ENCODE measurements around the gene PRKAB1. TPM values are rescaled to one million over a fixed set of nuclear protein-coding genes. Genes with fewer than 3 reads are reported as not detected.

Gene PRKAB1
- total and polyA plus RNA-seq, 9 of the 15 experiments (the other 6 are each of a cell fraction or from before 2014, with no cell fraction given) = 32.6 to 94.2 (median 63.8) TPM

DNA sequence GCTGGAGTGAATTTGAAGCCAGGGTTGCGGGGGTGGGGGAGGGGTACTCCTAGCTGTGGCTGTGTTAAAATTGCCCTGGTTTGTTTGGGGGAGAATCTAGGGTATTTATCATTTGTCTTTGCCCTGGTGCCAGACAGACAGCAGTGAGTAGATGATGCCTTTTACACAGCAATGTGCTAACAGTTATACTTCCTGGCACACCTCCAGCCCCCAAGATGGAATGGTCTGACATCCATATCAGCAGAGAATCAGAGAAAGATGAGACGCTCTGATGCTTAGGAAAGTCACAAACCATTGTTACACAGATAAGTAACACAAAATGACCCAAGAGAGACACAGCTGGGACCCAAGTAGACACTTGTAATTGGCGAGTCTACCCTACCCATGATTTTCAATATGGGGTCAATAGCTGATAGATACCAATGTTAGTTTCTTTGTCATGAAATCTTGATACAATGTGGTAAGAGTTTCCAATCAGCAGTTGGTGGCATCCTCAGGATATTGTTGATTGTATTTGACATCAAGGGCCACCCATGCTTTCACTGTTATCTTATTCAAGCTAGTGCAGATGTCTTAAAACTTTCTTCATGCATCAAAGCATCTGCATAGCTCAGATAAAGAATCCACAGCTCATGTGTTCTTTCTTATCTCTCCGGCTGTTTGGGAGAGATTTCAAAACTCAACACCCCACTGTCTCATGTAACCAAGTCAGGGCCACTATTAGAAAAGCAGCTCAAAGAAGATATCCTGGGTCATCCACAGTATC, 2.6 kb upstream of the PRKAB1 start (continued):
- TF ChIP-seq, protein P1, sequence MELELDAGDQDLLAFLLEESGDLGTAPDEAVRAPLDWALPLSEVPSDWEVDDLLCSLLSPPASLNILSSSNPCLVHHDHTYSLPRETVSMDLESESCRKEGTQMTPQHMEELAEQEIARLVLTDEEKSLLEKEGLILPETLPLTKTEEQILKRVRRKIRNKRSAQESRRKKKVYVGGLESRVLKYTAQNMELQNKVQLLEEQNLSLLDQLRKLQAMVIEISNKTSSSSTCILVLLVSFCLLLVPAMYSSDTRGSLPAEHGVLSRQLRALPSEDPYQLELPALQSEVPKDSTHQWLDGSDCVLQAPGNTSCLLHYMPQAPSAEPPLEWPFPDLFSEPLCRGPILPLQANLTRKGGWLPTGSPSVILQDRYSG (tag; conservative IDR thresholded peaks at IDR 0.05; ENCODE audit: low read depth) = peak; percentile 92
- TF ChIP-seq, protein P2, sequence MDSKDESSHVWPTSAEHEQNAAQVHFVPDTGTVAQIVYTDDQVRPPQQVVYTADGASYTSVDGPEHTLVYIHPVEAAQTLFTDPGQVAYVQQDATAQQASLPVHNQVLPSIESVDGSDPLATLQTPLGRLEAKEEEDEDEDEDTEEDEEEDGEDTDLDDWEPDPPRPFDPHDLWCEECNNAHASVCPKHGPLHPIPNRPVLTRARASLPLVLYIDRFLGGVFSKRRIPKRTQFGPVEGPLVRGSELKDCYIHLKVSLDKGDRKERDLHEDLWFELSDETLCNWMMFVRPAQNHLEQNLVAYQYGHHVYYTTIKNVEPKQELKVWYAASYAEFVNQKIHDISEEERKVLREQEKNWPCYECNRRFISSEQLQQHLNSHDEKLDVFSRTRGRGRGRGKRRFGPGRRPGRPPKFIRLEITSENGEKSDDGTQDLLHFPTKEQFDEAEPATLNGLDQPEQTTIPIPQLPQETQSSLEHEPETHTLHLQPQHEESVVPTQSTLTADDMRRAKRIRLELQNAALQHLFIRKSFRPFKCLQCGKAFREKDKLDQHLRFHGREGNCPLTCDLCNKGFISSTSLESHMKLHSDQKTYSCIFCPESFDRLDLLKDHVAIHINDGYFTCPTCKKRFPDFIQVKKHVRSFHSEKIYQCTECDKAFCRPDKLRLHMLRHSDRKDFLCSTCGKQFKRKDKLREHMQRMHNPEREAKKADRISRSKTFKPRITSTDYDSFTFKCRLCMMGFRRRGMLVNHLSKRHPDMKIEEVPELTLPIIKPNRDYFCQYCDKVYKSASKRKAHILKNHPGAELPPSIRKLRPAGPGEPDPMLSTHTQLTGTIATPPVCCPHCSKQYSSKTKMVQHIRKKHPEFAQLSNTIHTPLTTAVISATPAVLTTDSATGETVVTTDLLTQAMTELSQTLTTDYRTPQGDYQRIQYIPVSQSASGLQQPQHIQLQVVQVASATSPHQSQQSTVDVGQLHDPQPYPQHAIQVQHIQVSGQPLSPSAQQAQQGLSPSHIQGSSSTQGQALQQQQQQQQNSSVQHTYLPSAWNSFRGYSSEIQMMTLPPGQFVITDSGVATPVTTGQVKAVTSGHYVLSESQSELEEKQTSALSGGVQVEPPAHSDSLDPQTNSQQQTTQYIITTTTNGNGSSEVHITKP (IDR thresholded peaks at IDR 0.05; ENCODE audit: partially characterized antibody) = peak; percentile 94
- TF ChIP-seq ZNF551 (CRISPR knock-in tag; IDR thresholded peaks at IDR 0.05) = no peak
- peak; percentile 100 for TF ChIP-seq SMARCE1 (IDR thresholded peaks at IDR 0.05)
- TF ChIP-seq ZNF354B (CRISPR knock-in tag; IDR thresholded peaks at IDR 0.05) = peak; percentile 84
- TF ChIP-seq MECOM (CRISPR knock-in tag; IDR thresholded peaks at IDR 0.05) = peak; percentile 71
- peak; percentile 100 for TF ChIP-seq PML (IDR thresholded peaks at IDR 0.05; ENCODE audit: low read length)
- peak; percentile 98 for TF ChIP-seq HDAC3 (IDR thresholded peaks at IDR 0.05; ENCODE audit: borderline replicate concordance, partially characterized antibody)
- TF ChIP-seq EZH2 (IDR thresholded peaks at IDR 0.05; ENCODE audit: borderline replicate concordance, low read depth, low read length) = peak; percentile 87; the same call in 1 of the 2 replicates
- TF ChIP-seq, protein P3, sequence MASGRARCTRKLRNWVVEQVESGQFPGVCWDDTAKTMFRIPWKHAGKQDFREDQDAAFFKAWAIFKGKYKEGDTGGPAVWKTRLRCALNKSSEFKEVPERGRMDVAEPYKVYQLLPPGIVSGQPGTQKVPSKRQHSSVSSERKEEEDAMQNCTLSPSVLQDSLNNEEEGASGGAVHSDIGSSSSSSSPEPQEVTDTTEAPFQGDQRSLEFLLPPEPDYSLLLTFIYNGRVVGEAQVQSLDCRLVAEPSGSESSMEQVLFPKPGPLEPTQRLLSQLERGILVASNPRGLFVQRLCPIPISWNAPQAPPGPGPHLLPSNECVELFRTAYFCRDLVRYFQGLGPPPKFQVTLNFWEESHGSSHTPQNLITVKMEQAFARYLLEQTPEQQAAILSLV (tag; IDR thresholded peaks at IDR 0.05) = peak; percentile 78; the same call in 1 of the 2 replicates
- TF ChIP-seq ZNF134 (CRISPR knock-in tag; conservative IDR thresholded peaks at IDR 0.05) = peak; percentile 68; the same call in 1 of the 2 replicates
- TF ChIP-seq, protein P4, sequence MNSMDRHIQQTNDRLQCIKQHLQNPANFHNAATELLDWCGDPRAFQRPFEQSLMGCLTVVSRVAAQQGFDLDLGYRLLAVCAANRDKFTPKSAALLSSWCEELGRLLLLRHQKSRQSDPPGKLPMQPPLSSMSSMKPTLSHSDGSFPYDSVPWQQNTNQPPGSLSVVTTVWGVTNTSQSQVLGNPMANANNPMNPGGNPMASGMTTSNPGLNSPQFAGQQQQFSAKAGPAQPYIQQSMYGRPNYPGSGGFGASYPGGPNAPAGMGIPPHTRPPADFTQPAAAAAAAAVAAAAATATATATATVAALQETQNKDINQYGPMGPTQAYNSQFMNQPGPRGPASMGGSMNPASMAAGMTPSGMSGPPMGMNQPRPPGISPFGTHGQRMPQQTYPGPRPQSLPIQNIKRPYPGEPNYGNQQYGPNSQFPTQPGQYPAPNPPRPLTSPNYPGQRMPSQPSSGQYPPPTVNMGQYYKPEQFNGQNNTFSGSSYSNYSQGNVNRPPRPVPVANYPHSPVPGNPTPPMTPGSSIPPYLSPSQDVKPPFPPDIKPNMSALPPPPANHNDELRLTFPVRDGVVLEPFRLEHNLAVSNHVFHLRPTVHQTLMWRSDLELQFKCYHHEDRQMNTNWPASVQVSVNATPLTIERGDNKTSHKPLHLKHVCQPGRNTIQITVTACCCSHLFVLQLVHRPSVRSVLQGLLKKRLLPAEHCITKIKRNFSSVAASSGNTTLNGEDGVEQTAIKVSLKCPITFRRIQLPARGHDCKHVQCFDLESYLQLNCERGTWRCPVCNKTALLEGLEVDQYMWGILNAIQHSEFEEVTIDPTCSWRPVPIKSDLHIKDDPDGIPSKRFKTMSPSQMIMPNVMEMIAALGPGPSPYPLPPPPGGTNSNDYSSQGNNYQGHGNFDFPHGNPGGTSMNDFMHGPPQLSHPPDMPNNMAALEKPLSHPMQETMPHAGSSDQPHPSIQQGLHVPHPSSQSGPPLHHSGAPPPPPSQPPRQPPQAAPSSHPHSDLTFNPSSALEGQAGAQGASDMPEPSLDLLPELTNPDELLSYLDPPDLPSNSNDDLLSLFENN (IDR thresholded peaks at IDR 0.05; ENCODE audit: low read depth in 2 of 2, low read length in 2 of 2) = peak in 1 of 2 experiments; percentile 99; a peak in 2 of 4 replicates
- TF ChIP-seq PYGO2 (tag; IDR thresholded peaks at IDR 0.05) = peak; percentile 98
- no peak for TF ChIP-seq RBM25 (IDR thresholded peaks at IDR 0.05; ENCODE audit: low read depth, low read length, severe bottlenecking)
- TF ChIP-seq MCM7 (IDR thresholded peaks at IDR 0.05) = no peak
- TF ChIP-seq HNRNPK (IDR thresholded peaks at IDR 0.05; ENCODE audit: low read depth, low read length, poor library complexity, severe bottlenecking) = no peak
- TF ChIP-seq ZBTB17 (CRISPR knock-in tag; IDR thresholded peaks at IDR 0.05) = peak; percentile 82

Measured in K562 (cell line).